ENCODE data around the gene CCDC85B.
"Not testable (repeated sequence)": the region's sequence is repeated elsewhere in the genome, so short reads cannot be mapped to it uniquely, and the experiment has no call there.

The CCDC85B gene

DNA sequence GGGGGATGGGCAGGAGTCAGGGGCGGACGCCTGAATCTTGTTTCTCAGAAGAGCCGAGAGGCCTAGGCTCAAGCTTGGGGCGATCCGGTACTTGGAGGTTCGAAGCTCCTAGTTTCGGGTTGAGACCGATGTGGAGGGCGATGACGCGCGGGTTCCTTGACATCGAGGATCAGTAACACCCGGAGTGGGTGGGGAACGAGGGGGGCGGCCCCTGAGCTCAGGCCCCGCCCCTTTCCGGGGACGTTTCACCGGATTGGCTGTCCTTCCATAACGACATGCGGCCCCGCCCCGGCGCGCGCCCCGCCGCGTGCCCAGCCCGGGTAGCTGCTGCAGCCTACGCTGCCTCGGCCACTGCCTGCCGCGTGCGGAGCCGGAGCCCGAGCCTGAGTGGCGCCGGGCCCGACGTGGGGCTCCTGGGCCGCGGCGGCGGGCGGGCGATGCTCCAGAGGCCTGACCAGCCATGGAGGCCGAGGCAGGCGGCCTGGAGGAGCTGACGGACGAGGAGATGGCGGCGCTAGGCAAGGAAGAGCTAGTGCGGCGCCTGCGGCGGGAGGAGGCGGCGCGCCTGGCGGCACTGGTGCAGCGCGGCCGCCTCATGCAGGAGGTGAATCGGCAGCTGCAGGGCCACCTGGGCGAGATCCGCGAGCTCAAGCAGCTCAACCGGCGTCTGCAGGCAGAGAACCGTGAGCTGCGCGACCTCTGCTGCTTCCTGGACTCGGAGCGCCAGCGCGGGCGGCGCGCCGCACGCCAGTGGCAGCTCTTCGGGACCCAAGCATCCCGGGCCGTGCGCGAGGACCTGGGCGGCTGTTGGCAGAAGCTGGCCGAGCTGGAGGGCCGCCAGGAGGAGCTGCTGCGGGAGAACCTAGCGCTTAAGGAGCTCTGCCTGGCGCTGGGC is at the start of gene CCDC85B:
TSS of gene CCDC85B (plus strand) at position 350 of the 895 bp plus-strand sequence. CDS start at position 461, 111 bp downstream.
- peak; percentile 96 for DNase-seq (ENCODE audit: low read depth)

GRCh38 chr11:65842144-65842543 is 48.3 kb upstream of the CCDC85B start:
- DNase-seq (ENCODE audit: low read depth): no peak

DNA sequence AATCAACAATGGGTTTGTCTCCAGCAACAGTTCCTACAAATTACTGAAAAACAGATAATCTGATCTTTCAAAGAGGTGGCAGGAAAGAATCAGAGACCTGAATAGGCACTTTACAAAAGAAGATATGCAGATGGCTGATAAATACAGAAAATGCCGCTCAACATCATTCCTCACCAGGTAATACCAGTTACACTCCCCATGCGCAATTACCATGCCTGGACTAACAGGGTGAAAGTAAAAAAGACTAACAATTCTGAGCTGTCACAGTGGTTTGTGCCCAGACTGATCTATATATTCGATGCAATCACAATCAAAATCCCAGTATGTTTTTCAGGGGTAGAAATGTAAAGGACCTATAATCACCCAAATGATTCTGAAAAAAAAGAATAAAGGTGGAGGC is 46.7 kb upstream of the CCDC85B start:
- DNase-seq (ENCODE audit: low read depth): no peak

GRCh38 chr11:65844231-65844872 is 46.1 kb upstream of the CCDC85B start:
- DNase-seq (ENCODE audit: low read depth): no peak

GRCh38 chr11:65847746-65848145 is 42.7 kb upstream of the CCDC85B start:
- DNase-seq (ENCODE audit: low read depth): no peak

DNA sequence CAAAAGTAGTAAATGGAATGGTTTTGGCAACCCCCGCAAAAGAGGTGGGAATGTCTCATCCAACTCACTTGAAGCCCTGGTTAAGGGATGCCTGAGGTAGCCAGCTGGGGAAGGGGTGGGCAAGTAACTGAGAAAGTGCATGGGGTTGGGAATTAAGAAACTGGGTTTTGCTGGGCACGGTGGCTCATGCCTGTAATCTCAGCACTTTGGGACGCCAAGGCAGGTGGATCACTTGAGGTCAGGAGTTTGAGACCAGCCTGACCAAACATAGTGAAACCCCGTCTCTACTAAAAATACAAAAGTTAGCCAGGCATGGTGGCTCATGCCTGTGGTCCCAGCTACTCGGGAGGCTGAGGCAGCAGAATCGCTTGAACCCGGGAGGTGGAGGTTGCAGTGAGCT is 41.8 kb upstream of the CCDC85B start:
- not testable (repeated sequence) for DNase-seq (ENCODE audit: low read depth)

DNA sequence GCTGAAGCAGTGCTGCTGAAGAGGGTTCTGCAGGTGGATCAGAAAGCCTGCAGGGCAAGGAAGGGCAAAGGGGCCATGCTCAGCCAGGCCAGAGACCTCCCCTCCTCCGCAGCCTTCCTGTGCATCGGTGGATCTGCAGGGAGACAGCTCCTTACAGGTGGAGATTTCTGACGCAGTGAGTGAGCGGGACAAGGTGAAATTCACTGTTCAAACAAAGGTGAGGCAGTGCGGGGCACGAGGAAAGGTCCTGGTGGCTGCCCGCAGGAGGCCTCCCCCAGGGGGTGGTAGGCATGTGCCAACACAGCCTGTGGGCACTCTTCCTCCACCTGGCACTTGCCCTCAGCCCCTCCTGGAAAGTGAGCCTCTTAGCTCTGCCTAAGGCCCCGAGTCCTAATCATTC is 41.1 kb upstream of the CCDC85B start:
- DNase-seq (ENCODE audit: low read depth): no peak

GRCh38 chr11:65849771-65850216 is 40.7 kb upstream of the CCDC85B start:
- no peak for DNase-seq (ENCODE audit: low read depth)

DNA sequence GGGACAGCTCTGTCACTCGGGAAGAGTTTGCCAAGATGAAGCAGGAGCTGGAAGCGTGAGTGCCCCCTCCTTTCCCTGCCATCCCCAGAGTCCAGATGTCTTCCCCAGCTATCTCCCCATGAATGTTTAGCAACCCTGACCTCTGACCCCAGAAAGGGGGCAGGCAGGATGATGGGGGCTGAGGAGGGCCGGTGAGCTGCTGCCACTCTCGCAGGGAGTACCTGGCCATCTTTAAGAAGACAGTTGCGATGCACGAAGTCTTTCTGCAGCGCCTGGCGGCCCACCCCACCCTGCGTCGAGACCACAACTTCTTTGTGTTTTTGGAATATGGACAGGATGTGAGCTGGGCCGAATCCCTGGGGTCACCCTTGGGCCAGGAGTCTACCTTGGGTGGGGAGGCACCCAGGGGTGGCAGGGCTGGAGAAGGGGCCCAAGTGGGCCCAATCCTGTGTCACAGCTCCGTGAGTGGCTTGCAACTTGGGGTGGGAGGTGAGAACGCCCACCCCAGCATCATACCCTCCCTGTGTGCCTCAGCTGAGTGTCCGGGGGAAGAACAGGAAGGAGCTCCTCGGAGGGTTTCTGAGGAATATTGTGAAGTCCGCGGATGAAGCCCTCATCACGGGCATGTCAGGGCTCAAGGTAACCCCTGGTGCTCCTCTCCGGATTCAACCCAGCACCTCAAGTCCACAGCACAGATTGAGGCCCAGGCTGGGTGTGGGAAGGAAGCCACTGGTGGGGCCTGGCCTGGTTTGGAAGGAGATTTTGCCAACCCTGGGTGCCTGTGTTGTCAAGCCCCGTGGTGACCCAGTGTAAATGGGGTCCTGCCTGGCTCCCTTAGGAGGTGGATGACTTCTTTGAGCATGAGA is 40.0 kb upstream of the CCDC85B start:
- DNase-seq (ENCODE audit: low read depth): no peak

DNA sequence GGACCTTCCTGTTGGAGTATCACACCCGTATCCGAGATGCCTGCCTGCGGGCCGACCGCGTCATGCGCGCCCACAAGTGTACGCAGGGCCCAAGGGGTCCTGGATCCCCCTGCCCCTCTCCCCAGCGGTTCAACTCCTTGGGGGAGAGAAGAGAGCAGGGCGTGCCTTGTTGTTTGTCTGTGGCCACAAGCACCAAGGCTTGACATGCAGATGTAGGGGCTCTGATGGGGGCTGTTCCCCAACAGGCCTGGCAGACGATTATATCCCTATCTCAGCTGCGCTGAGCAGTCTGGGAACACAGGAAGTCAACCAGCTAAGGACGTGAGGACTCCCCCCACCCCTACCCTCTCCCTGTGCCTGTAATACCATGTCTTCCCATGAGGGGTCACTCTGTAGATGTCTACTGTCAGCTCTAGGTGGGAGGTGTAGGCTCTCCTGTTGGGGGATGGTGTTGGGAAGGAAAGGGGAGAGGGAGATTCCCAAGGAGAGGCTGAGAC is 39.3 kb upstream of the CCDC85B start:
- DNase-seq (ENCODE audit: low read depth): no peak

DNA sequence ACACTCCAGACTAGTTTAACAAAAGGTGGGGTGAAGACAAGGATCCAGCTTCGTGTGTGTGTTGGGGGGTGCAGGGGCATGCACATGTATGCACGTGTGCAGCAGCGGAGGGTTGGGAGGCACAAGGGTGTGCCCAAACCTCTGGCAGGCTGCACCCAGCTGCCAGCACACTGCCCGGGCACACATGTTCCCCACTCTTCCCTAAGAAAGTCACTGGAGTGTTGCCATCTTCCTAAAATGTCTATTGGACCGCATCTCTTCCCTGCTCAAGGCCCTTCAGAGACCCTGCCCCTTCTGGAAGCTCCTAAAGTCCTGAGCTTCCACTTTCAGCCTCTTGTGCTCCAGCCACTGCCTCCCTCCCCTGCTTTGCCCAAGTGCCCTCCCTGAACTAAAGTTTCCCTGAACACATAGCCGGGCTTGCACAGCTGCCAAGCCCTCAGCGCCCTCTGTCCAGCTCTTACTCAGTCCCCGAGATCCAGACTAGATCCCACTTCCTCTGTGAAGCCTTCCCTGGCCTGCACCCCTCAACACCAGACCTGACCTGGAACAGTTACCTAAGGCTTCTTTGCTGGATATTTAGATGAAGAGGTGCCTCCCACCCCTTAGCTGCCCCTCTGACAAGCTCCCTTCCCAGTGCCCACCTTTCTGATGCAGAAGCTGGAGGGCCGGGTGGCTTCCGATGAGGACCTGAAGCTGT is 38.5 kb upstream of the CCDC85B start:
- DNase-seq (ENCODE audit: low read depth): no peak

- DNase-seq (ENCODE audit: low read depth): no peak
These were observed 37.8 kb upstream of the CCDC85B start for GRCh38 chr11:65852508-65853245.

- DNase-seq (ENCODE audit: low read depth): no peak
These were observed 37.1 kb upstream of the CCDC85B start for GRCh38 chr11:65853246-65853979.

DNA sequence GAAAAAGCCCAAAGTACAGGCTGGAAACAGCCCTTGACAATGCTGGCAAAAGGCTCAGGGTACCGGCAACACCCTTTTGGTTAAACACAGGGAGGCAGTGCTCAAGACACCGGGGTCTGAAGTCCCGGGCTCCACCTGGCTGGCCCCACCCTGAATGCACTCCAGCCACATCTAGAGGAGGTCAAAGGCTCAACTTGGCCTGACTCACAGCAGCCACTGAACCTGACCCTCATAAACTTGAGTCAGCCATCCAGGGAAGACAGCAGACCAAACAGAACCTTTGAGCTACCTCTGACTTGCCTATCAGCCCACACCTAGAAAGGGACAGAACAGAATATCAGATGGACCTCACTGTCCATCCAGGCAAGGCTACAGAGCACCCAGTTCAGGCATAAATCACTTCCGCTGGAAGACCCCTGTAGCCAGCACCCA is 36.3 kb upstream of the CCDC85B start:
- DNase-seq (ENCODE audit: low read depth): no peak

GRCh38 chr11:65854852-65855837 is 35.3 kb upstream of the CCDC85B start:
- DNase-seq (ENCODE audit: low read depth): no peak

- DNase-seq (ENCODE audit: low read depth): no peak
These were observed 34.5 kb upstream of the CCDC85B start for GRCh38 chr11:65855927-65856363.

GRCh38 chr11:65856689-65857499 is 33.6 kb upstream of the CCDC85B start:
- peak; percentile 66 for DNase-seq (ENCODE audit: low read depth)

DNA sequence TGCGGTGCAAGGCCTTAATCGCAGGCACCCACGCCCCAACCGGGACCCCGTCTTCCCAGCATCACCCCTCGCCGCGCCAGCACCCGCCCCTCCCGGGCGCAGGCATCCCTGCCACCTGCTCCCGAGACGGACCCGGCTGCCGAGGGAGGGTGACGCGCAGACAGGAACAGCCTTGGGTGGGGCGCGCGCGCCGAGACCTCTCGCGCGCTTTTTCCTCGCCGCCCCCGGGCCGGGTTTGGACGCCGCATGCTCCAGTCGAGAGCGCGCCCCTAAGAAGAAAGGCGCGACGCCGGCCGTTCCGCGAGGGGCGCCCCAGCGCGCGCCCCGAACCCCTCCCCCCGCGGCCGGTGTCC is 33.0 kb upstream of the CCDC85B start:
- no peak for DNase-seq (ENCODE audit: low read depth)
